Measurements from ENCODE around the gene DNAJC12. TPM values are rescaled to one million over a fixed set of nuclear protein-coding genes. Genes with fewer than 3 reads are reported as not detected.
"Not testable (repeated sequence)": the region's sequence is repeated elsewhere in the genome, so short reads cannot be mapped to it uniquely, and the experiment has no call there.

DNAJC12 gene
- total RNA-seq, 1 donor: 1.9 TPM

DNA sequence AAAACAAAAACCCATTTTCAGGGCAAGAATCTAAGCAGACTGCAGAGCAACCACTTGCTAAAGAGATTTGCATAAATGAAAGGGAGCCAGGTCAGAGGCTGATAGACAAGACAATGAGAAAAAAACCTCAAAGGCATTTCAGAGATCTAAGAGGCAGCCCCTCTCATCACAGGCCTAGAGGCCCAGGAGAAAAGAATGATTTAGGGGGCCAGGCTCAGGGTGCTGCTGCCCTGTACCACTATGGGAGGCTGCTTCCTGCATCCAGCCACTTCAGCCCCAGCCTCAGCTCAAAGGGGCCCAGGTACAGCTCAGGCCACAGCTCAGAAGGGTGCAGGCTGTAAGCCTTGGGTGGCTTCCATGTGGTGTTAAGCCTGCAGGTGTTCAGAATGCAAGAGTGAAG lies 3.7 kb upstream of the DNAJC12 start:
- no peak for DNase-seq (ENCODE audit: low read depth in 2 of 3, low spot score in 2 of 3)

DNA sequence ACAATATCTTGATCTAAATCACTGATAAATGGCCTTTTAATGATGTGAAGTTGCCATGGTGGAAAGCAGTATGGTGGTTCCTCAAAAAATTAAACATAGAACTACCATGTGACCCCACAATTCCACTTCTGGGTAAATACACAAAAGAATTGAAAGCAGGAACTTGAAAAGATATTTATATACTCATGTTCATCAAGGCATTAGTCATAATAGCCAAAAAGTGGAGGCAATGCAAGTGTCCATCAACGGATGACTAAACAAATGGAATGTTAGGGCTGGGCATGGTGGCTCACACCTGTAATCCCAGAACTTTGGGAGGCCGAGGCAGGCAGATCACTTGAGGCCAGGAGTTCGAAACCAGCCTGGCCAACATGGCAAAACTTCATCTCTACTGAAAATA lies 2.0 kb upstream of the DNAJC12 start:
- DNase-seq (ENCODE audit: low read depth in 2 of 3, low spot score in 2 of 3): no peak

DNA sequence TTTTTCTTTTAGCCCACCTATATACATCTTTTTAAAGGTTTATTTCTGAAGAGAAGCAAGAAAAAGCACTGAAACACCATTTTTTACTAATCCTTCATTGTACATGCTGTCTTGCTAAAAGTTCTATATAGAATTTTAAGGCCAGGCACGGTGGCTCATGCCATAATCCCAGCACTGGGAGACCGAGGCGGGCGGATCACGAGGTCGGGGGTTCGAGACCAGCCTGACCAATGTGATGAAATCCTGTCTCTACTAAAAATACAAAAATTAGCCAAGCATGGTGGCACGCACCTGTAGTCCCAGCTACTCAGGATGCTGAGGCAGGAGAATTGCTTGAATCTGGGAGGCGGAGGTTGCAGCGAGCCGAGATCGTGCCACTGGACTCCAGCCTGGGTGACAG lies 1.5 kb upstream of the DNAJC12 start:
- DNase-seq (ENCODE audit: low read depth in 2 of 3, low spot score in 2 of 3): not testable (repeated sequence)

DNA sequence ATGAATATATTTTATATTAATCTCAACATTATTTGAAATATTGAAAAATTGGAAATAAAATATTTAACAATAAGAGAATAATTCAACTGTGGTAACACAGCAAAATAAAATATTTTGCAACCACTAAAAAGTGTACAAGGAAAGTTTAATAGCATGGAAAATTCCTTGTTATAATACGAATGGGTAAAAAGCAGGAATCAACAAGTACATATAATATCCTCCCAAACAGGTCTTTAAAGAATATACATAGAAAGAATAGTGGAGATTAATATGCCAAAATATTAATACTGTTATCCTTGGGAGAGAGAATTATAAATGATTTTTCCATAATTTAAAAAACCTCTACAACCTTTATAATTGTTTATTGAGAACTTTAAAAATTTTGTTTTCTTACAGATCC lies 1.0 kb downstream of the DNAJC12 start:
- DNase-seq (ENCODE audit: low read depth in 2 of 3, low spot score in 2 of 3): no peak

DNA sequence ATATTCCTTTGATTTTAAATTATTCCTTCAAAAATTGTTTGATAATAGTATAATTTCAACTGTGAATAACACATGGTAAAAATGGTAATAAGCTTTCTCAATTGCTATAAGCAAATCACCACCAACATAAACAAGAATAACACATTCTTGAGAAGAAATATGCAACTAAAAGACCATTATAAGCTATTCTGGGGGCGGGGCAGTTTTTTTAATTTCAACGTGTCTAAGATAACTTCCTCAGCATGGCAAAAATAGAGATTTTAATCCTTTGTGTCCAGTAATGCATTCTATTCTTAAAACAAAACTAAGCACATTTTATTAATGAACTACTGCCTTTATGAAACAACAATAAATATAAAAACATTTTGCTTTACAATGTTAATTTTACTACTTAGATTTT lies 1.5 kb downstream of the DNAJC12 start:
- no peak for DNase-seq (ENCODE audit: low read depth in 2 of 3, low spot score in 2 of 3)

DNA sequence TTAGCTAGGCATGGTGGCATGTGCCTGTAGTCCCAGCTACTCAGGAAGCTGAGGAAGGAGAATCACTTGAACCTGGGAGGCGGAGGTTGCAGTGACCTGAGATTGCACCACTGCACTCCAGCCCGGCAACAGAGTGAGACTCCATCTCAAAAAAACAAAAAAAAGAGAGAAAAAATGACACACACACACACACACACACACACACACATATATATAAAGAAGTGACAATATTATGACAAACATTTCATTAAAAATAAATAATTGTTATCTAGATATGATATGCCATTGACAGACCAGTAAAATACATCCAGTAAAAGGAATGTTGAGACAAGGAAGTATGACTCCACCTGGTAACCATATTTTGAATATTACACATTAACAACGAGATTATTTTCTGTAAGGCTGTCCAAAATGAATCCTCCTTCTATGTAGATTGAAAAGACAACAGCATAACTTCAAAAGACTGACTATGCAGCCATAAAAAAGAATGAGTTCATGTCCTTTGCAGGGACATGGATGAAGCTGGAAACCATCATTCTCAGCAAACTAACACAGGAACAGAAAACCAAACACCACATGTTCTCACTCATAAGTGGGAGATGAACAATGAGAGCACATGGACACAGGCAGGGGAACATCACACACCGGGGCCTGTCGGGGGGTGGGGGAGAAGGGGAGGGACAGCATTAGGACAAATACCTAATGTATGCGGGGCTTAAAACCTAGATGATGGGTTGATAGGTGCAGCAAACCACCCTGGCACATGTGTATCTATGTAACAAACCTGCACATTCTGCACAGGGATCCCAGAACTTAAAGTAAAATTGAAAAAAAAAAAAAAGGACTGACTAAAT lies 2.2 kb downstream of the DNAJC12 start:
- not testable (repeated sequence) for DNase-seq (ENCODE audit: low read depth in 2 of 3, low spot score in 2 of 3)

DNA sequence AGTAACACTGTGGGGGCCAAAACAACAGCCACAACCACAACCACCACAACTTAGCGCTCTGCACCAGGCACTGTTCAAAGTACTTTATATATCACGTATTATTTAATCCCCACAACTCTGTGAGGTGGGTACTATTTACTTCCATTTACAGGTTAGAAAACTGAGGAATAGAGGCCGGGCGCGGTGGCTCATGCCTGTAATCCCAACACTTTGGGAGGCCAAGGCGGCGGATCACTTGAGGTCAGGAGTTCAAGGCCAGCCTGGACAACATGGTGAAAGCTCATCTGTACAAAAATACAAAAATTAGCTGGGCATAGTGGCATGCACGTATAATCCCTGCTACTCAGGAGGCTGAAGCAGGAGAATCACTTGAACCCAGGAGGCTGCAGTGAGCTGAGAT lies 3.6 kb downstream of the DNAJC12 start:
- no peak for DNase-seq (ENCODE audit: low read depth in 2 of 3, low spot score in 2 of 3)

DNA sequence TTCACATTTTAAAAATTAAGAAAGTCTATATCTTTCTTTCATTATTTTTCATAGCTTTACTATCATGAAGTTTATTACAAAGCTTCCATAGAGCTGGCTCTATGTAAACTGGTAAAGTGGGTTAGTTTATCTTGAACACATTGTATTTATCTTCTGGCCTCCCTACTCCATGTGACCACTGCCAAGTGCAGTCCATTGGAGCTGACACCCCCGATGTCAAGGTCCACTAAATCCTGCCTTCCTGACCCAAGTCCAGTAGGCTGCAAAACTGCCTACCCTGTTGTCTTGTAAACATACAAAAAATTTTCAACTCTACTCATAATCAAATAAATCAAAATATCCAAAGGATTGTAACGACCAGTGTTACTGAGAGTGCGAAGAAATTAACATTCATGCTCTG lies 10.2 kb downstream of the DNAJC12 start:
- DNase-seq (ENCODE audit: low read depth in 2 of 3, low spot score in 2 of 3): no peak

DNA sequence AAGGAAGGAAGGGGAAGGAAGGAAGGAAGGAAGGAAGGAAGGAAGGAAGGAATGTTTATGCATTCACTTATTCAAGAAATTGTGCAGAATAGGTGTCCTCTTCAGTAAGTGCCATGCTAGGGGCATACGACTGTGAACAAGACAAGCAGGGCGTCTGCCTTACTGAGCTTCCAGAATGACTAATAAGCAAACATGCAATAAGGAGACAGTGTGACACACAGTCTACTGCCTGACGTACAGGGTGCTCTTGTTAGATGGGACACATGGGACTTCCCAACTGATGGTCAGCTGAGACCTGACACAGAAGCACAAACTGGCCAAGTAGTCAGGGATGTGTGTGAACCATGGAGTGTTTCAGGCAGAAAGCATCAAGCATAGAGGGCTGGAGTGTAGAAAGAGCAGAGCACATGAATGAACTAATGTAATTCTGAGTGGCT lies 18.2 kb downstream of the DNAJC12 start:
- no peak for DNase-seq (ENCODE audit: low read depth in 2 of 3, low spot score in 2 of 3)

DNA sequence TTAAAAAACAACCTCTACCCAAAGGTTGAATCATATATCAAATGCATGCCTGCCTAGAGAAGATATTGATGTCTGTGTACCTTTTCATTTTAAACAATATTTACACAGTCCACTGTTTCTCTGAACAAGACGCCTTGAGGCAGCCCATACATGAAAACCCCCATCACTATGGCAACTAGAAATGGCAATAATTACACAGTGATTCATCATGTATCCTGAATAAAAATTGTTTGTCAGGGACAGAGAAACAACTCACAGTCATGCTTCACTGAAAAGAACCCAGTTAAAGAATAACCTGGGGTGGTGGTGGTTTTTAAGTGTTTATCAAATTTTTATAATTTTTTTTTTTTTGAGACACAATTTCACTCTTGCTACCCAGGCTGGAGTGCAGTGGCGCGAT lies 19.7 kb downstream of the DNAJC12 start:
- peak in 2 of 3 donors; percentile 5 to 16 for DNase-seq (ENCODE audit: low read depth in 2 of 3, low spot score in 2 of 3)

DNA sequence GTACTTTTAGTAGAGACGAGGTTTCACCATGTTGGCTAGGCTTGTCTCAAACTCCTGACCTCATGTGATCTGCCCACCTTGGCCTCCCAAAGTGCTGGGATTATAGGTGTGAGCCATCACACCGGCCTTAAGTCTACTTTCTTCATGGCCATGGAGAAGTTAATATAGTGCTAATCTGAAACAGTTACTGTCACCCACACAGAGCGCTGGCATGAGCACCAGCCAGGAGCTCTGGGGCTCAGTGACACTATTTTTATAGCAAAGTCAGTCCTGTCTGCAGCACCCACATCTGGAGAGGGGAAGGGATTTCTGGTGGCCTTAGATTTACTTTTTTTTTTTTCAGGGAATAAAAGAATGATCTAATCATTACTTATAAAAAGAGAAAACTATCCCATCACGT lies 21.3 kb downstream of the DNAJC12 start:
- DNase-seq (ENCODE audit: low read depth in 2 of 3, low spot score in 2 of 3): no peak

DNA sequence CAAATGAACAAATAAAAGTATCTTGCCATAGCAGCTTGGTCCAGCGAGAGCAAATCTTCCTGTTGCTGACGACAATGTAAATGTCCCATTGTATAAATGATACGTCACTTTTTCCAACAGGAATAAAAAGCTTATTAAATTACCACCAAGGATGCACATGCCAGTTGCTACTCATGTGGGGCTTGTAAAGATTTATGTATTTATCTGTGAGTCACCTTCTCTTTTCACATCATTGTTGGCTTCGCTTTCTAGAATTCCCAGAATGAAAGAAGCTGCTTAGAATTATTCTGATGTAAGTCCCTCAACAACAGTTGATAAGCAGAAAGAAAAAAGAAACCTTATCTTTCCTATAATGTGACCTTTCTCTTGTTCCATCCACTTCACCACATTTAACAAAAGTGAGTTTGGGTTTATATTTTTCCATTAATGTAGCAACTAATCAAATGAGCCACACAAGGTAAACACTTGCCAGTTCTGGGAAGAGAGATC lies 22.4 kb downstream of the DNAJC12 start:
- no peak for DNase-seq (ENCODE audit: low read depth in 2 of 3, low spot score in 2 of 3)

DNA sequence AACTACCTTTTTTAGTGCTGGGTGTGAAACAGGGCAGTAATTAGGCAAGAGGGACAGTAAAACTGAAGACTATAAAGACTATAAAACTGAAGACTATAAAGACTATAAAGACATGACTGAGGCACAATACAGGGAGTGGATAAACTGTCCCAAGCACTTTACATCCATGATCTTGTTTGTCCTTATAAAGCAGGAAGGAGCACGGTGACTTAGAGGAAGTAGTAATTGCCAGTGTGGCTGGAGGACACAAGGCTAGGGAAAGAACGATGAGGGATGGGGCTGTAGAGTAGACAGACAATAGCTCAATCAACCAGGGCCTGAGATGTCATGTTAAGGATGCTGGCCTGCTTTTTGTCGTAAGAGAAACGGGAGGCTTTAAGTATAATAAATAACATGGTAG lies 26.0 kb downstream of the DNAJC12 start:
- no peak for DNase-seq (ENCODE audit: low read depth in 2 of 3, low spot score in 2 of 3)

DNA sequence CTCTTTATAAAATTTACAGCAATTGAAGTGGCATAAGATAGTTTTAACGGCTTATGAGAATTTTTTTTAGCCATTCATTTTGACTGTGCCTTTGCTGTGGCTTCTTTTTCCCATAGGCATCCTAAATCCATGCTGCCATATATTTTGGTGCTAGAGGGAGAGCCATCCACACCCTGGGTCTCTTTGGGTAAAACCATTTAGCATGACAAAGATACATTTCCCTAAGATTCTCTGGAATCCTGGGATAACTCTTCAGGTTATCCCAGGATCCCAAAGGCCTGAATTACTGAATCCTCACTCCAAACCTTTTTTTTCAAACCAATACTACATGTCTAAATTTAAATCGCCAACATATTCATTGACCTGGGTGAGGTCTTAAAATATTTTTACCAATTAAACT lies 28.9 kb downstream of the DNAJC12 start:
- DNase-seq (ENCODE audit: low read depth in 2 of 3, low spot score in 2 of 3): no peak

DNA sequence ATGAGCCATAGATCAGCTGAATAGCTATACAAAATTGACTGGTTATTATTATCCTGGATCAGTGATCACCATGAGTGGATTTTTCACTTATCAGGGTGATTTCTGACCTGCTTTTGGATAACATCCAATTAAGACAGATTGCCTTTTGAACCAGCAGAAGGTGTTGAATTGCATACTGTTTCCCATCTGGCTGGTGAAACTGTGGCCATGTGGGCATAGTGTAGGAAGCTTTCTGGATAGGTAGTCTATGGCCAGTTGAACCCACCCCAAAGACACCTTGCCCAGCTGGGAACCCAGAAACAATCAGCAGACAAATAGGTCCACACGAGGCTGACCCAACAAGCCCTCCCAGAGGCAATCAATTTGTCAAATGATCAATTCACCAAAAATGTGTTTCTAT lies 29.3 kb downstream of the DNAJC12 start:
- no peak for DNase-seq (ENCODE audit: low read depth in 2 of 3, low spot score in 2 of 3)

DNA sequence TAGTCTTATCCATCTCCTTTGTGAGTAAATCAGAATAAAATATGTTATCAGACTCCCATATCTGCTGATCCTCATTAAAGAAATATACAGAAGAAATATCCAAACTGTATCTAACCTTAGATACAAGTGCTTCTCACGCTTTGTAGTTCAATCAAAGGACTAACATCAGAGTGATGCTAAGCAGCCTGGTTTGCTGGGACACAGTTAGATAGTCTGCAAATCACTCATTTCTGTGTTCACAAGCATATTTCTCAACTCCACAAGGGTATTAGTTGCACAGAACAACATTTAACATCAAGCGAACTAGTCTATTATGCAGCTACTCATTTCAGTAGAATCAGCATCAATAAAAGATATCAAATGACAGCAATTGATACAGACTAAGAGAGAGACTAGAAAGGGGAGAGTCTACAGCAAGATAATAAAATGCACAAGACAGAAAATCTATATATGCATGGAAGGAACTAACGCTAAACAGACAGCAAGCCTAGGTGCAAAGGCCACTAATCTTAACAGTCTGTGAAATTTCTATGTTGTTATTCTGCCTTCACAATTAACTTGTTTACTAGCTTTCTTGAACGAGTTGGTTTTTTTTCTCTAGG lies 30.0 kb downstream of the DNAJC12 start:
- DNase-seq (ENCODE audit: low read depth in 2 of 3, low spot score in 2 of 3): no peak

DNA sequence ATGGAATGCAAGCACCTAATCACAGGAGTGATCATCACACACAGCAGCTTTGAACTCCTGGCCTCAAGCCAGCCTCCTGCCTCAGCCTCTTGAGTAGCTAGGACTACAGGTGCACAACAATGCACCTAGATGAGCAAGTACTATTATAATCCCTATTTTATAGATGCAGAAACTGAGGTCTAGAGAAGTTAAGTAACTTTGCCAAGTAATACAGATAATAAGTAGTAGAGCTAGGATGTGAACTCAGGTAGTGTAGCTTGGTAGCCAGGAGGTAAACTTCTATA lies 33.7 kb downstream of the DNAJC12 start:
- DNase-seq (ENCODE audit: low read depth in 2 of 3, low spot score in 2 of 3): no peak

DNA sequence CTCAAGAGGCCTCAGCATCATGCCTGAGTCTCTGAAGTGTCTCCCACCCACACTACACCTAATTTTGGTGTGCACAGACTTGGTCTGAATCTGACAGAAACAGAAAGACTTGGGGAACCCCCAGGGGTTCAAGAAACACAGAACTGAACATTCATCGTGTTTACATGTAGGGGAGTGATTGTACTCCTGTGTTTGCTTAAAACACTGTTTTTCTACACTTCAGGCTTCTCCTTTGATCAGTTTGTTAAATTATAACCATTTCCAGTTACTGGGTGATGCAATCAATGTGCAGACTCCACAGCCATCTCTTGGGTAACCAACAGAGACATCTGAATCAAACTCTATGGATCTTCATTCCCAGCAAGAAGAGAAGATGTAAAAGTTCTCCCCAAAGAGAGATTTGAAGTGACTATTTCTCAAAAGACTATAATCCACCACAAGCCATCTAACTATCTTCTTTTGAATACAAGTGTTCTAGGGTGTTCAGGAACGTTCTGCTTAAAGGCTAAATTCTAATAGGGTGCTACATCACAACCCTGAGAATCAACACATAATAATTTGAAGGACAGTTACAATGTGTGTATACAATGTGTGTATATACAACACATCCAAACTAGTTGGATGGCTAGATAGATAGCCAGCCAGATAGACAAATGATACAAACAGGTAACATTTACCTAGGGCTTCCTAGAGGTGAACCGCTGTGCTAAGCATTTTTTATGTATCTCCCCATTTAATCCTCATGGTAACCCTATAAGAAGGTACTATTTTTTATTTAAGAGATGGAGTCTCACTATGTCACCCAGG lies 34.2 kb downstream of the DNAJC12 start:
- DNase-seq (ENCODE audit: low read depth in 2 of 3, low spot score in 2 of 3): no peak

DNA sequence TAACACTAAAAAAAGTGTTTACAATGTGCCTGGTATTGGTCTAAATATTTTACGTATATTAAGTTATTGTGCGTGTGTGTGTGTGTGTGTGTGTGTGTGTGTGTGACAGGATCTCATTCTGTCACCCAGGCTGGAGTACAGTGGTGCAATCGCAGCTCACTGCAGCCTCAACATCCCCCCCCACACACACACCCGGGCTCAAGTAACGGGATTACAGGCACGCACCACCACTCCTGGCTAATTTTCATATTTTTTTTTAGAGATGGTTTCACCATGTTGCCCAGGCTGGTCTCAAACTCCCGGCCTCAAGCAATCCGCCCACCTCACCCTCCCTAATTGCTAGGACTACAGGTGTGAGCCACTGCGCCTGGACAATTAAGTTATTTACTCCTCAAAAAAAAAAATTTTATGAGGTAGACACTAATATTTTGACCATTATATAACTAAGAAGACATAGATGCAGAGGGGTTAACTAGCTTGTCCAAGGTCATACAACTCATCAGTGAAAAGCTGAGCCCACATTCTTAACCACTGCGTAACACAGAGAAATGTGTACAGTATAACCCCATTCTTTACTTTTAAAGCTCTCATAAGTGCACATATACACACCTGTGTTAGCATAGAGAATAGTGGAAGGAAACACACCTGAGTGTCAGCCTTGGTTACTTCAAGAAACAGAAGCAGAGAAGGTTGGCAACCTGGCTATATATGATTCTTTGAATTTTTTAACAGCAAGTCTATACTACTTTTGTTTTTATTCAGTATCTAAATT lies 35.0 kb downstream of the DNAJC12 start:
- no peak for DNase-seq (ENCODE audit: low read depth in 2 of 3, low spot score in 2 of 3)

DNA sequence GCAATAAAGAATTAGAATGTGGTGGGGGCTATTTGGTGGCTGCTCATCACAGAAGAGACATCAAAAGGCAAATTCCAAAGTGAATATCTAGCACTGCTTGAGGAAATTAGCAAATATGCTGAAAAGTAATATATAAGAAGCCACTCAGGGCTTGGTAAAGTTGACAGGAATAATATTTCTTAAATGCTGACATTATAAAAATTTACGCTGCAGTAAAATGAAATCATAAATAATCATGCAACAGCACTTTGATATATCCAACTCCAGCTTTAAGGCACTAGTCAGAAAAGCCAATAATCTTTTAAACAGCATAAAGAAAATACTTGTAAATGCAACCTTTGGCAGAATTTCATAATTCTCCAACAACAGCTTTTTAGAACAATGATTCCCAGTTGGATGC lies 36.9 kb downstream of the DNAJC12 start:
- DNase-seq (ENCODE audit: low read depth in 2 of 3, low spot score in 2 of 3): no peak

DNA sequence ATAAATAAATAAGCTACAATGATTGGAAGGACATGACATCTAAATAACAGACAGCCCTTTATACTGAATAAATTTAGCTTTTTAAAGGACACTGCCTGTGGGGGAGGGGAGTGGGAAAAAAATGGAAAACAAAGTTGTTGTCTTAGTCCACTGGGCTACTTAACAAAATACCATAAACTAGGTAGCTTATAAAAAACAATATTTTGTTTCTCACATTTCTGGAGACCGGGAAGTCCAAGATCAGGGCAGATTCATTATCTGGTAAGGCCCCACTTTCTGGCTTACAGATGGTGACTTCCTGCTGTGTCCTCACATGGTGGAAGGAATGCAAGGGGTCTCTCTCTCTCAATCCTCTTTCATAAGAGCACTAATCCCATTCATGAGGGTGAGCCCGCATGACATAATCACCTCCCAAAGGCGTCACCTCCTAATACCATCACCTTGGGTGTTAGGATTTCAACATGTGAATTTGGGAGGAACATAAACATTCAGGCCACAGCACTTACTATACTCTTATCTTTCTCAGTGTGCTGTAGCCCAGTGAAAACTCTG lies 43.0 kb downstream of the DNAJC12 start:
- DNase-seq (ENCODE audit: low read depth in 2 of 3, low spot score in 2 of 3): no peak

Data from hematopoietic multipotent progenitor cell (in vitro differentiated cells).